A549 (cell line): ENCODE data around the gene CD96. TPM values are rescaled to one million over a fixed set of nuclear protein-coding genes. Genes with fewer than 3 reads are reported as not detected.

Source experiments
- ATAC-seq, 2 experiments: fragments of 200-7000 bp in 1 of 2; fragments of >200 bp in 1 of 2; cut with Nextera tagmentation in 1 of 2; cut with Tn5 transposase in 1 of 2; 3 replicates each; pipeline versions ENCODE4 v1.8.0 to v1.9.1; 2018 to 2020; ENCODE audit warnings: mild to moderate bottlenecking in 1 of 2, moderate library complexity in 1 of 2
- CTCF ChIA-PET: fragments of 300-600 bp; sonication (Branson Sonifier 250); formaldehyde crosslinking; extraction: SDS; loops from one replicate; lab custom pipeline; 2021; ENCODE audit warnings: antibody characterized with exemption, inconsistent platforms; lab: Yijun Ruan, JAX
- POLR2A ChIA-PET: fragments of 350-600 bp; formaldehyde crosslinking; extraction: SDS; loops from one replicate; lab custom pipeline; 2021; ENCODE audit warnings: antibody characterized with exemption, inconsistent platforms; lab: Yijun Ruan, JAX
- DNase-seq, 2 experiments: peaks; one replicate each; pipeline versions ENCODE4 v3.0.0 to v3.0.0-alpha.2; 2011 to 2016; ENCODE audit warnings: low read depth in 1 of 2, low spot score in 1 of 2
- FAIRE-seq: peaks from 2 replicates; lab custom pipeline; 2011; peaks lifted over from hg19 to GRCh38; lab: Jason Lieb, UNC
- H3K27ac ChIP-seq, 2 experiments: fragments of >200 bp; sonication (Bioruptor Twin); formaldehyde crosslinking; 3 replicates each; pipeline ENCODE4 v1.5.1; 2016 to 2017
- H3K4me1 ChIP-seq: fragments of >200 bp; sonication (Bioruptor Twin); formaldehyde crosslinking; 3 replicates; pipeline ENCODE4 v1.6.1; 2016
- H3K4me2 ChIP-seq: fragments of >200 bp; sonication (Bioruptor Twin); formaldehyde crosslinking; 3 replicates; pipeline ENCODE4 v1.6.1; 2016
- H3K4me3 ChIP-seq: fragments of >200 bp; sonication (Bioruptor Twin); formaldehyde crosslinking; 3 replicates; pipeline ENCODE4 v1.5.1; 2016
- H3K9me3 ChIP-seq: fragments of >200 bp; sonication (Bioruptor Twin); formaldehyde crosslinking; 3 replicates; pipeline ENCODE4 v1.6.1; 2016
- CEBPB ChIP-seq, 2 experiments: fragments of >200 bp in 1 of 2; sonication (Bioruptor Twin) in 1 of 2; formaldehyde crosslinking in 1 of 2; IDR thresholded peaks; 2 replicates each; pipeline ENCODE4 v1.6.1; 2012 to 2016
- FOSL2 ChIP-seq, 2 experiments: fragments of 450-650 bp in 1 of 2; fragments of >200 bp in 1 of 2; sonication (Bioruptor Twin) in 1 of 2; formaldehyde crosslinking; IDR thresholded peaks; 2 replicates each; pipeline versions ENCODE4 v1.5.0 to v1.6.1; 2016 to 2020; ENCODE audit warnings: mild to moderate bottlenecking in 1 of 2, moderate library complexity in 1 of 2
- KDM5A ChIP-seq: fragments of 200-600 bp; sonication (generic); IDR thresholded peaks from 2 replicates; pipeline ENCODE4 v1.6.1; 2016; ENCODE audit warnings: antibody characterized with exemption, mild to moderate bottlenecking
- MAZ ChIP-seq: fragments of 150-350 bp; IDR thresholded peaks from 2 replicates; pipeline ENCODE4 v1.6.1; 2014; ENCODE audit warnings: antibody characterized with exemption, low read depth, low read length, borderline replicate concordance
- NPAS2 ChIP-seq: fragments of 250-450 bp; sonication (Bioruptor Pico); IDR thresholded peaks from 2 replicates; pipeline ENCODE4 v1.8.0; 2022; ENCODE audit warnings: mild to moderate bottlenecking, moderate library complexity, borderline replicate concordance
- PHF8 ChIP-seq: fragments of 200-600 bp; sonication (generic); IDR thresholded peaks from 2 replicates; pipeline ENCODE4 v1.6.1; 2016; ENCODE audit warnings: low read depth, mild to moderate bottlenecking, antibody characterized with exemption, moderate library complexity, borderline replicate concordance
- RAD21 ChIP-seq, 2 experiments: fragments of >200 bp in 1 of 2; sonication (Bioruptor Twin) in 1 of 2; formaldehyde crosslinking in 1 of 2; IDR thresholded peaks in 1 of 2; conservative IDR thresholded peaks in 1 of 2; 2 replicates in 1 of 2; 3 replicates in 1 of 2; pipeline ENCODE4 v1.6.1; 2012 to 2018; ENCODE audit warnings: inconsistent platforms in 1 of 2
- REST ChIP-seq: fragments of 200-600 bp; sonication (generic); IDR thresholded peaks from 2 replicates; pipeline ENCODE4 v1.6.1; 2016; ENCODE audit warnings: antibody characterized with exemption, mild to moderate bottlenecking, moderate library complexity
- RNF2 ChIP-seq: fragments of 200-600 bp; sonication (generic); IDR thresholded peaks from 2 replicates; pipeline ENCODE4 v1.6.1; 2016; ENCODE audit warnings: low read depth, mild to moderate bottlenecking, antibody characterized with exemption, moderate library complexity, borderline replicate concordance
- USF2 ChIP-seq: fragments of 450-650 bp; IDR thresholded peaks from 2 replicates; pipeline ENCODE4 v1.6.1; 2014; ENCODE audit warnings: antibody characterized with exemption
- ZSCAN20 ChIP-seq: fragments of 250-450 bp; sonication (Bioruptor Pico); IDR thresholded peaks from 2 replicates; pipeline ENCODE4 v1.8.0; 2022; ENCODE audit warnings: mild to moderate bottlenecking, moderate library complexity
- WGBS: methylation state at CpG from one replicate; pipeline ENCODE4 v1.1.6; 2017; ENCODE audit errors: missing lambda C conversion rate; 5-methylcytosine and 5-hydroxymethylcytosine counted together
- polyA plus RNA-seq, 4 experiments: library from polyadenylated mRNA; depleted of rRNA in 3 of 4; stranded (reverse); fragments of >200 nt; fragmentation: RNase III in 1 of 4; extraction: RNeasy Plus Mini Kit Qiagen cat#74134 plus additional on column Dnase treatment in 1 of 4; gene quantifications; 2 replicates in 3 of 4; 3 replicates in 1 of 4; pipeline ENCODE4 v1.2.3, GENCODE V29; 2011 to 2017

Gene CD96
- polyA plus RNA-seq, 2 of the 4 experiments (the other 2 are of a cell fraction), result not detected

- FAIRE-seq, result no peak
- CTCF ChIA-PET, result no interaction called here
- Histone ChIP-seq H3K27ac (no peak overlapping the region), H3K9me3 (no peaks in the 10 kb centered on the region), H3K4me1 (peaks cover 8% of the 10 kb centered on the region; the same call in 2 of the 3 replicates), H3K4me2 (no peak overlapping the region), H3K4me3 (no peak overlapping the region)
- WGBS, result 38% methylated on average over 1 of the region's 1 CpG
- no peak for ATAC-seq
- no peak for TF ChIP-seq ZSCAN20 (CRISPR knock-in tag)
- TF ChIP-seq REST, result no peak
- TF ChIP-seq CEBPB (IDR thresholded peaks at IDR 0.05), result no peak
- TF ChIP-seq MAZ, result no peak
- TF ChIP-seq NPAS2, result no peak
- TF ChIP-seq FOSL2 (IDR thresholded peaks at IDR 0.05), result no peak
- TF ChIP-seq FOSL2 (CRISPR knock-in tag; IDR thresholded peaks at IDR 0.05), result peak; percentile 70
- TF ChIP-seq KDM5A, result no peak
- POLR2A ChIA-PET, result no interaction called here
- no peak for DNase-seq
Observed at GRCh38 chr3:111571282-111571681, 29.3 kb downstream of the CD96 start.

DNA sequence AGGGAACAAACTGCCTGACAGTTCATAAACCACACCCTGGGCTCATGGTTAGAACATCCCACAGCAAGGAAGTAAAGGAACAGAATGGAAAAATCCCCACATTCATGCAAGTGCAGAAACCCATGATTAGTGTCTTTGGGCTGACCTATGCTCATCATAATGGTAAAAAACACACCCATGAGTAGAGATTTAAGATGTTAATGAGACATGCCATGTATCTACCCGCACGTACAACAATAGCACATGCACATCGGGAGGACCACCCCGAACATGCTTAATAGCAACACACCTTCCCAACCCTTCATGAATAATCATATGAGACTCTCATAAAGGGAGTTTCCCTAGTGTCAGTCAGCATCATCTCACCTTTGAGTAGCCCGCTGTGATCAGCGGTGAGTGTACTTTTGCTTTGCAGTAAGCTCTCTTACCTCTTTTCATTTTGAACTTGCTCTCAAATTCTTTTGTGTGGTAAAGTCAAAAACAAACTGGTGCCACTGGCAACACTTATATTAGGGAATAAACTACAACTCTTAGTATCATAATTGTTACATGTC is 30.0 kb downstream of the CD96 start:
- ChIA-PET CTCF (no interaction called here), POLR2A (no interaction called here)
- TF ChIP-seq NPAS2 (no peak), USF2 (no peak), MAZ (no peak)
- no peaks in the 10 kb centered on the region for H3K9me3 ChIP-seq
- WGBS, result 92% methylated on average over 6 of the region's 6 CpGs
- H3K4me1 ChIP-seq, result peaks cover 8% of the 10 kb centered on the region; the same call in 2 of the 3 replicates
- ATAC-seq (no peak), DNase-seq (no peak), FAIRE-seq (no peak)
- no peak overlapping the region for H3K4me2 ChIP-seq
- H3K4me3 ChIP-seq, result no peak overlapping the region
- no peak overlapping the region for H3K27ac ChIP-seq

DNA sequence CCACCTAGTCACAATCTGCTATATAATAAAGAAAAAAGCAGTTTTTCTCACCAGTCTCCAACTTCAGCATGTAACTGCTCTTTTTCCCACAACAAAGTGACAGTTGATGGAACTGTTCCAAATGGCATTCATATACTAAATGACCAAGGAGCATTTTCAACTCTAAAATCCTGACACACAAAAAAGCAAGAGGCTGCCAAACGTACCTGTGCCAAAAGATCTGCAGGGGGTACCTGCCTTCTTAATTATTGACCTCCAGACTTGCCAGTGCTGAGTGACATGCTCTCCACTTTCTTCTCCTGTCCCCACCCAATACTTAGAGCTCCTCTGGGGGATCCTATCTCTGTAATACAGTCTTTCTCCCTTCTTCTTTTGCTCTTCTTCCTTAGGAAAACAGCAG is 35.1 kb downstream of the CD96 start:
- TF ChIP-seq NPAS2 (no peak), RAD21 (conservative IDR thresholded peaks at IDR 0.05 in 1 of 2, IDR thresholded peaks at IDR 0.05 in 1 of 2) (no peak), PHF8 (no peak), RNF2 (no peak)
- ATAC-seq (no peak), DNase-seq (no peak), FAIRE-seq (no peak)
- no peak overlapping the region for H3K4me3 ChIP-seq
- ChIA-PET CTCF (interaction anchor here (1.1 to 6.4 kb wide), 22 partner anchors 9 to 321 kb away, joined by 3 to 112 read pairs (median 8); partner anchors contain the start of gene ZBED2), POLR2A (interaction anchor here (1.4 to 1.6 kb wide), 2 partner anchors 114 to 139 kb away, joined by 5 to 8 read pairs; no protein-coding TSS in a partner anchor)
- 10% methylated on average over 1 of the region's 1 CpG for WGBS
- no peak overlapping the region for H3K4me2 ChIP-seq
- peaks cover 37% of the 10 kb centered on the region for H3K4me1 ChIP-seq
- no peak overlapping the region for H3K27ac ChIP-seq
- no peaks in the 10 kb centered on the region for H3K9me3 ChIP-seq
